ENCODE data around the gene MEX3A. TPM values are rescaled to one million over a fixed set of nuclear protein-coding genes. Genes with fewer than 3 reads are reported as not detected.

MEX3A gene
- 1.1 and 1.2 TPM in 2 replicates for total RNA-seq

GRCh38 chr1:156082309-156083091 is at the start of gene MEX3A:
Gene MEX3A, minus strand, starts transcription at chr1:156082465. Its CDS starts 467 bp downstream, at chr1:156081998.

GRCh38 chr1:156114101-156114918 is 32.0 kb upstream of the MEX3A start, which contains the start of gene LMNA:
Gene LMNA, plus strand, starts transcription at chr1:156114711. Its CDS starts 208 bp downstream, at chr1:156114919.

GRCh38 chr1:156060937-156061636 is 21.2 kb downstream of the MEX3A start, which contains the start of gene RAB25:
Gene RAB25, plus strand, starts transcription at chr1:156061160. Its CDS starts 241 bp downstream, at chr1:156061401.

GRCh38 chr1:156054500-156055280 is 27.6 kb downstream of the MEX3A start, which contains the start of gene LAMTOR2:
Gene LAMTOR2, plus strand, starts transcription at chr1:156054782. Its CDS starts 108 bp downstream, at chr1:156054890.

GRCh38 chr1:156053768-156054499 is 28.3 kb downstream of the MEX3A start, which contains the start of gene UBQLN4:
Gene UBQLN4, minus strand, starts transcription at chr1:156053798. Its CDS starts 97 bp downstream, at chr1:156053701.

Other genes with a start within 250 kb of the MEX3A start
- 25.1 and 31.3 TPM in 2 replicates for gene GON4L, start 225.3 kb downstream of the MEX3A start, total RNA-seq
- gene SYT11, start 222.9 kb downstream of the MEX3A start, total RNA-seq = 46.0 and 59.5 TPM in 2 replicates
- gene RIT1, start 171.1 kb downstream of the MEX3A start, total RNA-seq = 39.5 and 55.5 TPM in 2 replicates
- gene KHDC4, start 148.1 kb downstream of the MEX3A start, total RNA-seq = 24.3 and 26.5 TPM in 2 replicates
- gene RXFP4, start 140.8 kb downstream of the MEX3A start, total RNA-seq = under 0.01 TPM in 1 of 2 replicates, not detected in the other
- 111 and 135 TPM in 2 replicates for gene ARHGEF2, start 103.9 kb downstream of the MEX3A start, total RNA-seq
- gene SSR2, start 61.5 kb downstream of the MEX3A start, total RNA-seq = 775 and 892 TPM in 2 replicates
- gene UBQLN4, start 28.7 kb downstream of the MEX3A start, total RNA-seq = 11.0 and 13.0 TPM in 2 replicates
- gene LAMTOR2, start 27.7 kb downstream of the MEX3A start, total RNA-seq = 55.5 and 78.2 TPM in 2 replicates
- gene RAB25, start 21.3 kb downstream of the MEX3A start, total RNA-seq = not detected in 2 replicates
- 515 and 1,414 TPM in 2 replicates for gene LMNA, start 32.2 kb upstream of the MEX3A start, total RNA-seq
- 0.19 and 1.7 TPM in 2 replicates for gene SEMA4A, start 71.1 kb upstream of the MEX3A start, total RNA-seq
- 4.8 and 10.5 TPM in 2 replicates for gene SLC25A44, start 111.6 kb upstream of the MEX3A start, total RNA-seq
- gene PMF1, start 130.5 kb upstream of the MEX3A start, total RNA-seq = 17.8 and 35.7 TPM in 2 replicates
- gene BGLAP, start 159.7 kb upstream of the MEX3A start, total RNA-seq = under 0.01 and 0.85 TPM in 2 replicates
- 0.19 and 0.28 TPM in 2 replicates for gene PAQR6, start 165.6 kb upstream of the MEX3A start, total RNA-seq
- 47.6 and 48.1 TPM in 2 replicates for gene SMG5, start 200.4 kb upstream of the MEX3A start, total RNA-seq
- gene TMEM79, start 201.9 kb upstream of the MEX3A start, total RNA-seq = 1.3 and 1.4 TPM in 2 replicates
- 30.3 and 79.2 TPM in 2 replicates for gene GLMP, start 213.2 kb upstream of the MEX3A start, total RNA-seq
- 0.96 TPM in 1 of 2 replicates, not detected in the other for gene VHLL, start 216.8 kb upstream of the MEX3A start, total RNA-seq